IPS DF 6.9 (cell line): ENCODE data around the gene PUM2.
"Not testable (repeated sequence)": the region's sequence is repeated elsewhere in the genome, so short reads cannot be mapped to it uniquely, and the experiment has no call there.

Experiments used
- DNase-seq: peaks from one replicate; pipeline ENCODE4 v3.0.0-alpha.2; 2013; ENCODE audit warnings: low read depth, low spot score
- H3K27ac ChIP-seq: one replicate; pipeline ENCODE4 v1.5.1; 2013; ENCODE audit warnings: low read length, control low read depth
- H3K27me3 ChIP-seq: 2 replicates; pipeline ENCODE4 v1.6.1; 2013; ENCODE audit warnings: mild to moderate bottlenecking, low read length; ENCODE audit not compliant: control insufficient read depth, insufficient read depth
- H3K36me3 ChIP-seq: 2 replicates; pipeline ENCODE4 v1.6.1; 2013; ENCODE audit warnings: low read length; ENCODE audit not compliant: control insufficient read depth, insufficient read depth
- H3K4me1 ChIP-seq: 2 replicates; pipeline ENCODE4 v1.6.1; 2013; ENCODE audit warnings: low read length; ENCODE audit not compliant: control insufficient read depth, insufficient read depth
- H3K4me3 ChIP-seq: 2 replicates; pipeline ENCODE4 v1.5.1; 2013; ENCODE audit warnings: mild to moderate bottlenecking, low read length
- H3K9me3 ChIP-seq: 2 replicates; pipeline ENCODE4 v1.6.1; 2013; ENCODE audit warnings: low read length, inconsistent platforms; ENCODE audit not compliant: control insufficient read depth, insufficient read depth
- WGBS: extraction: QIAGEN DNeasy Blood & Tissue Kit; methylation state at CpG from one replicate; pipeline ENCODE4 v1.1.7; 2013; ENCODE audit warnings: mixed read lengths, missing lambda C conversion rate; ENCODE audit not compliant: insufficient read length, insufficient coverage; 5-methylcytosine and 5-hydroxymethylcytosine counted together

PUM2 gene

GRCh38 chr2:20292984-20293383 is 57.7 kb downstream of the PUM2 start:
- DNase-seq: no peak
- Histone ChIP-seq H3K9me3 (no peaks in the 10 kb centered on the region; the same call in 1 of the 2 replicates), H3K4me1 (no peaks in the 10 kb centered on the region; the same call in 1 of the 2 replicates), H3K36me3 (peaks cover 12% of the 10 kb centered on the region; the same call in 1 of the 2 replicates), H3K4me3 (no peak overlapping the region), H3K27ac (no peak overlapping the region), H3K27me3 (no peaks in the 10 kb centered on the region)
- WGBS: no CpG with 5 or more reads among the region's 5 CpGs

DNA sequence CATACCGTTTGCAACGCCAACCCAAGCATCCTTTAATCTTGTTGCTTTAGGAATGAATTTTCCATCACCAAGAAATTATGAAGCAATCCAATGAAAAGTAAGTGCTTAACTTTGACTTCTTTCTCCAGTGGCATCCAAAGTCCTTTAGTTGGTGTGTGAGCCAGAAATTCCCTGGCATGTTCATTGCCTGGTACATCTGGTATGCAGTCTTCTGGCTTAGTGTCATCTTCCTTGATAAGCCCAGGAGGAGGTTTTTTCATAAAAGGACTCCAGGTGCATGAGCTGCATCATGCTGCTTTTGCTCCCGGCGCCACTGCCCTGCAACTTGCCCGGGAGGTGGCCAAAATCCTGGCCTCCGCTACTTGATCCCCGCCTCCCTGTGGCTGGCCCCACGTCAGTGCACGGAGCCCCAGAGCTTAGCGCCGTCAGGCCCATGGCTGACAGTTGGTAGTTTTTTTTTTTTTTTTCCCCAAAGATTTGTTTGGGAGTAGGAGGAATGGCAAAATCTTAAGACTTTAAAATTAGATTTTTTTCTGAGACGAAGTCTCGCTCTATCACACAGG is 58.7 kb downstream of the PUM2 start:
- no peak overlapping the region for H3K4me3 ChIP-seq
- H3K36me3 ChIP-seq: peaks cover 12% of the 10 kb centered on the region; the same call in 1 of the 2 replicates
- DNase-seq: no peak
- no CpG with 5 or more reads among the region's 13 CpGs for WGBS
- H3K27ac ChIP-seq: no peak overlapping the region
- H3K9me3 ChIP-seq: no peaks in the 10 kb centered on the region; the same call in 1 of the 2 replicates
- H3K4me1 ChIP-seq: no peaks in the 10 kb centered on the region; the same call in 1 of the 2 replicates
- H3K27me3 ChIP-seq: no peaks in the 10 kb centered on the region

GRCh38 chr2:20291106-20291564 is 59.5 kb downstream of the PUM2 start:
- H3K9me3 ChIP-seq: no peaks in the 10 kb centered on the region; the same call in 1 of the 2 replicates
- H3K4me3 ChIP-seq: no peak overlapping the region
- H3K27ac ChIP-seq: no peak overlapping the region
- DNase-seq: peak; percentile 85
- peaks cover 8% of the 10 kb centered on the region; the same call in 1 of the 2 replicates for H3K36me3 ChIP-seq
- no CpG with 5 or more reads among the region's 7 CpGs for WGBS
- no peaks in the 10 kb centered on the region for H3K27me3 ChIP-seq
- H3K4me1 ChIP-seq: no peaks in the 10 kb centered on the region; the same call in 1 of the 2 replicates

DNA sequence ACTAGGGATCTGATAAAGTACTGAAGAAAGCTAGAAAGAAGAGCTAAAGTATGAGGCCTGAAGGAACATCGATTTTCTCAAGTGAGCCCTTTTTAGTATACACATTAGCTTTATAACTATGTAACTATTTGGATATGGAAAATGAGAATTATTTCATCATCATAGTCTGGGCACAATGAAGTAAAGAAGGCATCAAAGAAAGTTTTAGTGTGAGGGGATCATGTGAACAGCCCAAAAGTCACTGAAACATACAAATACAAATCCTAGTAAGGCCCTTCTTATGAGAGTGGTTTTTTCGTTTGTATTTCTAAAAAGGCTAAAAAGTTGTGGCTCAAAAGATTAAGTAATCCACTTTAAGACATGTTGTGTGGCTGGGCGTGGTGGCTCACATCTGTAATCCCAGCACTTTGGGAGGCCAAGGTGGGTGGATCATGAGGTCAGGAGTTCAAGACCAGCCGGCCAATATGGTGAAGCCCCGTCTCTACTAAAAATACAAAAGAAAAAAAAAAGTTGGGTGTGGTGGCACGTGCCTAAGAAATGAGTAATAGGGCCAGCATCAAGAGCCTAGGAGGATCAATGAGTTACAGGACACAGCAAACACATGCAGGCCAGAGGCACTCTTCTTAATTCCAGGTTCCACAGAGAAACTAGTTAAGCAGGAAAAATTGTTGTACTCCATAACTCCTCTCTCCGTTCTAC is 61.9 kb downstream of the PUM2 start:
- H3K4me3 ChIP-seq: no peak overlapping the region
- WGBS: no CpG with 5 or more reads among the region's 7 CpGs
- H3K36me3 ChIP-seq: peaks cover 5% of the 10 kb centered on the region; the same call in 1 of the 2 replicates
- DNase-seq: no peak
- H3K27me3 ChIP-seq: no peaks in the 10 kb centered on the region
- H3K27ac ChIP-seq: no peak overlapping the region
- no peaks in the 10 kb centered on the region; the same call in 1 of the 2 replicates for H3K9me3 ChIP-seq
- H3K4me1 ChIP-seq: no peaks in the 10 kb centered on the region; the same call in 1 of the 2 replicates

DNA sequence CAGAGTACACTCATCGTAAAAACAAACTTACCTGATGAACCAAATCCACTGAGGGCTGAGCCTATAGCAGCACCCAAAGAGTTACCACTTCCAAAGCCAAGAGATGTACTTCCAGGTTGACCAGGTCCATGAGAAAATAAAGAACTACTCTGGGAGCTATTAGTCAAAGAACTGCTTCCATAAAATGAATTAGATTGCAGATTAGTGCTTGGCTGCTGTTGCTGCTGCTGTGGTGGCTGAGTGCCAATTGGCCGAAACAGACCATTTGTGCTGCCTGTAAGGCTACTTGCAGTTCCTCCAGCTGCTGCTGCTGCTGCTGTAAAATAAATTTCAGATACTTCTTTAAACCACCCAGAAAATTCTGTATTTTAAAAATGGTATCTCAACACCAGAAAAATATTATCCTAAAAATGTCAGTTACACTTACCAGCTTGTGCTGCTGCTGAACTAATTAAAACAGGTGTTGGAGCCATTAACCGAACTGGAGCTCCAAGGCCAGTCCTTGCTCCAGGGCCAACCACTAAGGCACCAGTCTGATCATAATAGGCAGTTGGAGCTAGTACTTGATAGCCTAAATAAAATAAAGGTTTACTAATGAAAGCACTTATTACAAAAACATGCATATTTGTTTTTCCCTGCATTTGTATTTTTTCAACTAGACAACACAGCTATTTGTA is 67.6 kb downstream of the PUM2 start:
- Histone ChIP-seq H3K9me3 (no peaks in the 10 kb centered on the region), H3K27me3 (no peaks in the 10 kb centered on the region), H3K4me1 (no peaks in the 10 kb centered on the region), H3K4me3 (no peak overlapping the region), H3K36me3 (no peaks in the 10 kb centered on the region; the same call in 1 of the 2 replicates), H3K27ac (no peak overlapping the region)
- DNase-seq: no peak
- WGBS: no CpG with 5 or more reads among the region's 3 CpGs

DNA sequence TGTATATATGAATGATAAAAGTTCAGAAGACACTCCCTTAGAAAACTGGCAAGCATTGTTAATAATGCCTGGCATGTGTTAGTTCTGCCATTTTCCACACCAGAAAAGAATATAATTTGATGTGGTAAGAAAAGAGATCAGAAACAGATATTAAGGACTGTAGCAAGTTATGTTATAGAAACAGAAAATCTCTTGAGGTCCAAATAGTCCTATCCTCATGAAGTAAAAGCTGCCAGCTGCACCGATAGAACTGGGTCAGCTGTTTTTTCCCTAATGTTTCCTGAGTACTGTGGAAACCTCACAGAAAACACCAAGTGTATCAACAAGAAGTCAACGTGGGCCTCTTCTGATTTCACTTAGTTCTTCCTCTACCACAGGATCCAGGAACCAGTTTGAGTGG is 68.8 kb downstream of the PUM2 start:
- no peak for DNase-seq
- H3K36me3 ChIP-seq: no peaks in the 10 kb centered on the region; the same call in 1 of the 2 replicates

GRCh38 chr2:20273042-20273441 is 77.6 kb downstream of the PUM2 start:
- Histone ChIP-seq H3K4me1 (no peaks in the 10 kb centered on the region), H3K4me3 (no peak overlapping the region), H3K27me3 (no peaks in the 10 kb centered on the region), H3K9me3 (no peaks in the 10 kb centered on the region), H3K36me3 (no peaks in the 10 kb centered on the region; the same call in 1 of the 2 replicates), H3K27ac (no peak overlapping the region)
- DNase-seq: no peak
- no CpG with 5 or more reads among the region's 4 CpGs for WGBS

More for the DNA sequence above, 68.8 kb downstream of the PUM2 start:
- Histone ChIP-seq H3K4me1 (no peaks in the 10 kb centered on the region), H3K4me3 (no peak overlapping the region), H3K27ac (no peak overlapping the region), H3K27me3 (no peaks in the 10 kb centered on the region), H3K9me3 (no peaks in the 10 kb centered on the region)
- WGBS: no CpG with 5 or more reads among the region's 2 CpGs

DNA sequence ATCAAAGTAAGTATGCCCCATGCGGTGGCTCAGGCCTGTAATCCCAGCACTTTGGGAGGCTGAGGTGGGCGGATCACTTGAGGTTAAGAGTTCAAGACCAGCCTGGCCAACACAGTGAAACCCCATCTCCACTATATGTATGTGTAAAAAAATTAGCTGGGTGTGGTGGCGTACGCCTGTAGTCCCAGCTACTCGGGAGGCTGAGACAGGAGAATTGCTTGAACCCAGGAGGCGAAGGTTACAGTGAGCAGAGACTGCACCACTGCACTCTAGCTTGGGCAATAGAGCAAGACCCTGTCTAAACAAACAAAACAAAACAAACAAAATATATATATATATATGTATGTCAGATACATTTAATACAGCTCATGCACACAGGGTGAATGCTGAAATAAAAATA is 82.3 kb downstream of the PUM2 start:
- H3K9me3 ChIP-seq, H3K27me3 ChIP-seq, H3K4me3 ChIP-seq, H3K27ac ChIP-seq, H3K4me1 ChIP-seq, H3K36me3 ChIP-seq, DNase-seq: not testable (repeated sequence)
- WGBS: no CpG with 5 or more reads among the region's 6 CpGs

GRCh38 chr2:20267529-20267928 is 83.1 kb downstream of the PUM2 start:
- no peaks in the 10 kb centered on the region for H3K4me1 ChIP-seq
- no CpG with 5 or more reads among the region's 2 CpGs for WGBS
- H3K27me3 ChIP-seq: no peaks in the 10 kb centered on the region
- H3K4me3 ChIP-seq: no peak overlapping the region
- no peaks in the 10 kb centered on the region; the same call in 1 of the 2 replicates for H3K36me3 ChIP-seq
- DNase-seq: no peak
- no peak overlapping the region for H3K27ac ChIP-seq
- no peaks in the 10 kb centered on the region for H3K9me3 ChIP-seq

DNA sequence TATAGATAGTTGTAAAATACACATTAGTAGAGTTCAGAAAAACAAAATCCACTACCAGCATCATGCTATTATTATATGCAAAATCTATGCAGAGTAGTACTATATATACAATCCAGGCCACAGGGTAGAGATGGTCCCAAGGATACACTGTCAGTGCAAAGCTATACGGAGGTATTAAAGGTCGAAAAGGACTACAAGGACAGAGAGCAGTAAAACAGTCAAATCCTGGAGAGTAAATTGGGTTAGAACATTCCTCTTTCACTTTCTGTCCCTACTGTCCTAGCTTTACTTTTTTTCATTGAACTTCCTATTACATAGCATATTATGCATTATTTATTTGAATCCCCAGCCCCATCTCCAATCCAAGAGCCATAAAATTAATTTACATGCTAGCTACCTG is 86.0 kb downstream of the PUM2 start:
- H3K36me3 ChIP-seq: no peaks in the 10 kb centered on the region; the same call in 1 of the 2 replicates
- WGBS: no CpG with 5 or more reads among the region's 2 CpGs
- no peak overlapping the region for H3K27ac ChIP-seq

More for the DNA sequence above, 86.0 kb downstream of the PUM2 start:
- Histone ChIP-seq H3K4me3 (no peak overlapping the region), H3K4me1 (no peaks in the 10 kb centered on the region), H3K27me3 (no peaks in the 10 kb centered on the region), H3K9me3 (no peaks in the 10 kb centered on the region)
- no peak for DNase-seq
